GM11168 (cell line): ENCODE data around the gene LYRM1.
"Not testable (repeated sequence)": the region's sequence is repeated elsewhere in the genome, so short reads cannot be mapped to it uniquely, and the experiment has no call there.

Experiments used
- in situ Hi-C: fragments of 300-500 bp; cut with MboI; formaldehyde crosslinking; loops from one replicate; pipeline ENCODE4 v1.12.0; 2022; ENCODE audit warnings: low sequenced_read_pairs; ENCODE audit not compliant: unreplicated experiment

Gene LYRM1

DNA sequence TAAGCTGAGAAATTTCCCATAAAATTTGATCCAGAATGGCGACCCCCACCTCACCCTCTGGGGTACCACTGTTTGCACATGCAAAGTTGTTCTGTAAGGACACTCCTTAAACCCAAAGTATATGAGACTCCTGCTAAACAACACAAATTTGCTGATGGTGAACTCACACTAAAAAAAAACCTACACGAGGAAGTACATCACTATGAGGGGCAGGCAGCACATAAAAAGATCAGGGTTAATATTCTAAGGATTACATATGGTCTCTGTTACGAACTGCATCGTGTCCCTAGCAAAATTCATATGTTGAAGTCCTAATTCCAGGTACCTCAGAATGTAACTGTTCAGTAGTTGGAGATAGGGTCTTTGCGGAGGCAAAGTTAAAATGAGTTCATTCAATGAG lies 60.3 kb downstream of the LYRM1 start:
- in situ Hi-C loops: no loop called here

GRCh38 chr16:20968765-20969164 lies 68.2 kb downstream of the LYRM1 start:
- in situ Hi-C loops: no loop called here

GRCh38 chr16:20969386-20969785 lies 68.8 kb downstream of the LYRM1 start:
- in situ Hi-C loops: no loop called here

DNA sequence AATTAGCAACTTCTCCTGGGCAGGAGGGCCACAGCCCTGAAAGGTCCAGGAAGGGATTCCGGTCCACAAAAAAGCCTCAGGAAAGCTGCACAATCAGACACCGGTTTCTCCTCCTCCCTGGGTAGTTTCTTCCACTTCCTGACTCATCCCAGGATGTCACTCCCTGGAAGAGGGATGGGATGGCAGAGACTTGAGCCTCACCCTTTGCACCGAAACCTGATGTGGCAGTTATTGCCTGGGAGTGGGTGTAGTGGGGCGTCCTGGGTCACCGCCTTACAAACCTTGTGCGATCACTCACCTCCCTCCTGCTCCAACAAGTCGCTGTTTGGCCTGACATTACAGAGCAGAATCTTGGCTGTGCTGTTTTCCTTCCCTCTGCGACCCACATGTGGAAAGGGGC lies 70.8 kb downstream of the LYRM1 start:
- in situ Hi-C loops: no loop called here

DNA sequence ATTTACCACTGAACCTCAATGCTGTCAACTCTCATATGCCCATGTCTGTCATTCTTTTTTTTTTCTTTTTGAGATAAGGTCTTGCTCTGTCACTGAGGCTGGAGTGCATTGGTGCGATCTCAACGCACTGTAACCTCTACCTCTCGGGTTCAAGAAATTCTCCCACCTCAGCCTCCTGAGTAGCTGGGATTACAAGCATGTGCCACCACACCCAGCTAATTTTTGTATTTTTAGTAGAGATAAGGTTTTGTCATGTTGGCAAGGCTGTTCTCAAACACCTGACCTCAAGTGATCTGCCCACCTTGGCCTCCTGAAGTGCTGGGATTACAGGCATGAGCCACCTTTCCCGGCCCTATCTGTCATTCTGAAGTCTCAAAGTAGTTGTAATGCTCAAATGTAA lies 72.6 kb downstream of the LYRM1 start:
- in situ Hi-C loops: not testable (repeated sequence)
